Breast epithelium (tissue), 4 donors: ENCODE results near the gene TEX261. TPM values are rescaled to one million over a fixed set of nuclear protein-coding genes. Genes with fewer than 3 reads are reported as not detected.

ENCODE experiments used
- DNase-seq, 2 donors: peaks; one replicate each; pipeline ENCODE4 v3.0.0-alpha.2; 2019; ENCODE audit warnings: low spot score in 2 of 2
- H3K27ac ChIP-seq, 2 donors: fragments of 200-600 bp; sonication (generic) in 1 of 2; one replicate each; pipeline ENCODE4 v1.5.1; 2016 to 2019; ENCODE audit warnings: mild to moderate bottlenecking in 1 of 2
- H3K27me3 ChIP-seq, 2 donors: fragments of 200-600 bp; sonication (generic) in 1 of 2; one replicate each; pipeline versions ENCODE4 v1.5.1 to v1.6.0; 2017 to 2019; ENCODE audit warnings: control low read depth in 1 of 2, mild to moderate bottlenecking in 1 of 2
- H3K36me3 ChIP-seq: fragments of 200-600 bp; one replicate; pipeline ENCODE4 v1.5.1; 2019
- H3K4me1 ChIP-seq, 2 donors: fragments of 200-600 bp; sonication (generic); one replicate each; pipeline ENCODE4 v1.5.1; 2016 to 2019; ENCODE audit warnings: control low read depth in 1 of 2
- H3K4me3 ChIP-seq, 3 donors: fragments of 200-600 bp; sonication (generic); 1 replicate in 2 of 3; 2 replicates in 1 of 3; pipeline ENCODE4 v1.5.1; 2016 to 2019; ENCODE audit warnings: mild to moderate bottlenecking in 3 of 3, moderate library complexity in 2 of 3
- H3K9me3 ChIP-seq, 2 donors: fragments of 200-600 bp; sonication (generic) in 1 of 2; one replicate each; pipeline ENCODE4 v1.5.1; 2016 to 2019; ENCODE audit warnings: control low read depth in 1 of 2
- CTCF ChIP-seq, 3 donors: fragments of 450-650 bp; IDR thresholded peaks; one replicate each; pipeline ENCODE4 v1.5.1; 2016 to 2017; ENCODE audit warnings: antibody characterized with exemption in 3 of 3, mild to moderate bottlenecking in 3 of 3, moderate library complexity in 3 of 3
- POLR2A ChIP-seq: fragments of 450-650 bp; IDR thresholded peaks from one replicate; pipeline ENCODE4 v1.6.1; 2016; ENCODE audit warnings: antibody characterized with exemption, mild to moderate bottlenecking, moderate library complexity
- POLR2AphosphoS5 ChIP-seq, 3 donors: sonication (generic); formaldehyde crosslinking; IDR thresholded peaks; one replicate each; pipeline ENCODE4 v1.6.1; 2017; ENCODE audit warnings: antibody characterized with exemption in 3 of 3
- intact Hi-C: fragments of 100-400 bp; cut with DNase I; formaldehyde crosslinking; loops from one replicate; pipeline ENCODE4 v1.15.1; 2023; ENCODE audit warnings: low total_unique reads
- total RNA-seq, 3 donors: library from RNA; depleted of rRNA; stranded (reverse); fragments of >200 nt; gene quantifications; one replicate each; pipeline ENCODE4 v1.1.0, GENCODE V29; 2016

Gene TEX261
- total RNA-seq, 3 donors from 2014 or later = 39.5 to 48.8 (median 40.0) TPM

GRCh38 chr2:70992945-70993853, 1.5 kb downstream of the TEX261 start:
- TF ChIP-seq POLR2A (no peak), POLR2AphosphoS5 (IDR thresholded peaks at IDR 0.05) (no peak), CTCF (IDR thresholded peaks at IDR 0.05) (no peak)
- Histone ChIP-seq H3K36me3 (no peaks in the 10 kb centered on the region), H3K9me3 (no peaks in the 10 kb centered on the region), H3K27me3 (no peaks in the 10 kb centered on the region), H3K4me3 (peak overlapping the region; percentile 84 to 100 (median 85)), H3K27ac (peak overlapping the region; percentile 88 to 89), H3K4me1 (peaks cover 2 to 9% of the 10 kb centered on the region in 2 donors)
- no peak for DNase-seq
- intact Hi-C loops = no loop called here

- no peaks in the 10 kb centered on the region for H3K36me3 ChIP-seq
- H3K9me3 ChIP-seq = no peaks in the 10 kb centered on the region
- intact Hi-C loops = no loop called here
- TF ChIP-seq POLR2AphosphoS5 (IDR thresholded peaks at IDR 0.05) (no peak), CTCF (IDR thresholded peaks at IDR 0.05) (no peak), POLR2A (no peak)
- H3K4me3 ChIP-seq = no peak overlapping the region
- peaks cover 2 to 9% of the 10 kb centered on the region in 2 donors for H3K4me1 ChIP-seq
- DNase-seq = no peak
- no peaks in the 10 kb centered on the region for H3K27me3 ChIP-seq
- no peak overlapping the region for H3K27ac ChIP-seq
Observed at GRCh38 chr2:70991742-70992141, 2.9 kb downstream of the TEX261 start.

- TF ChIP-seq POLR2A (no peak), POLR2AphosphoS5 (IDR thresholded peaks at IDR 0.05) (no peak), CTCF (IDR thresholded peaks at IDR 0.05) (no peak)
- Histone ChIP-seq H3K9me3 (no peaks in the 10 kb centered on the region), H3K4me3 (no peak overlapping the region), H3K4me1 (peaks cover 2 to 9% of the 10 kb centered on the region in 2 donors), H3K27ac (no peak overlapping the region), H3K27me3 (no peaks in the 10 kb centered on the region), H3K36me3 (no peaks in the 10 kb centered on the region)
- DNase-seq = no peak
- intact Hi-C loops = no loop called here
Observed at GRCh38 chr2:70991142-70991541, 3.5 kb downstream of the TEX261 start.

GRCh38 chr2:70990216-70990615, 4.5 kb downstream of the TEX261 start:
- Histone ChIP-seq H3K4me3 (no peak overlapping the region), H3K4me1 (peaks cover 2 to 9% of the 10 kb centered on the region in 2 donors), H3K9me3 (no peaks in the 10 kb centered on the region), H3K27ac (no peak overlapping the region), H3K36me3 (no peaks in the 10 kb centered on the region), H3K27me3 (no peaks in the 10 kb centered on the region)
- intact Hi-C loops = no loop called here
- DNase-seq = no peak
- TF ChIP-seq CTCF (IDR thresholded peaks at IDR 0.05) = no peak
- no peak for TF ChIP-seq POLR2A
- TF ChIP-seq POLR2AphosphoS5 (IDR thresholded peaks at IDR 0.05) = no peak
